ENCODE results near the gene MICAL2. TPM values are rescaled to one million over a fixed set of nuclear protein-coding genes. Genes with fewer than 3 reads are reported as not detected.
A peak's percentile ranks its signal among the peaks of the same experiment; 100 is the strongest.

The MICAL2 gene
- total RNA-seq, 1 experiment from 2014 or later: 37.4 TPM

- no TSS peak for BruUV-seq (replicated peaks)
- TF ChIP-seq POLR2AphosphoS5 (IDR thresholded peaks at IDR 0.05; ENCODE audit: low read depth, low read length) (no peak), ZBTB33 (IDR thresholded peaks at IDR 0.05; ENCODE audit: extremely low read depth, insufficient replicate concordance, low read length) (no peak), CBX3 (IDR thresholded peaks at IDR 0.05; ENCODE audit: low read depth) (no peak), TCF7L2 (IDR thresholded peaks at IDR 0.05; ENCODE audit: borderline replicate concordance, extremely low read depth, insufficient read depth, insufficient read length) (no peak), YY1 (IDR thresholded peaks at IDR 0.05; ENCODE audit: extremely low read depth, insufficient replicate concordance, low read depth, low read length) (no peak), ZNF274 (IDR thresholded peaks at IDR 0.05; ENCODE audit: low read depth, low read length) (no peak), MAX (IDR thresholded peaks at IDR 0.05) (no peak), FOSL1 (IDR thresholded peaks at IDR 0.05; ENCODE audit: low read depth) (no peak), CEBPB (IDR thresholded peaks at IDR 0.05; ENCODE audit: low read depth) (no peak), ELF1 (IDR thresholded peaks at IDR 0.05; ENCODE audit: borderline replicate concordance, low read depth) (no peak), EZH2phosphoT487 (IDR thresholded peaks at IDR 0.05; ENCODE audit: borderline replicate concordance) (no peak), SIN3A (IDR thresholded peaks at IDR 0.05; ENCODE audit: low read depth) (no peak), ZFX (IDR thresholded peaks at IDR 0.05) (no peak), SP1 (IDR thresholded peaks at IDR 0.05; ENCODE audit: low read depth) (no peak), EGR1 (IDR thresholded peaks at IDR 0.05; ENCODE audit: low read depth) (no peak), POLR2A (IDR thresholded peaks at IDR 0.05; ENCODE audit: borderline replicate concordance, extremely low read depth, insufficient read depth, insufficient read length) (no peak), JUND (IDR thresholded peaks at IDR 0.05) (no peak)
- TF ChIP-seq, protein P1, sequence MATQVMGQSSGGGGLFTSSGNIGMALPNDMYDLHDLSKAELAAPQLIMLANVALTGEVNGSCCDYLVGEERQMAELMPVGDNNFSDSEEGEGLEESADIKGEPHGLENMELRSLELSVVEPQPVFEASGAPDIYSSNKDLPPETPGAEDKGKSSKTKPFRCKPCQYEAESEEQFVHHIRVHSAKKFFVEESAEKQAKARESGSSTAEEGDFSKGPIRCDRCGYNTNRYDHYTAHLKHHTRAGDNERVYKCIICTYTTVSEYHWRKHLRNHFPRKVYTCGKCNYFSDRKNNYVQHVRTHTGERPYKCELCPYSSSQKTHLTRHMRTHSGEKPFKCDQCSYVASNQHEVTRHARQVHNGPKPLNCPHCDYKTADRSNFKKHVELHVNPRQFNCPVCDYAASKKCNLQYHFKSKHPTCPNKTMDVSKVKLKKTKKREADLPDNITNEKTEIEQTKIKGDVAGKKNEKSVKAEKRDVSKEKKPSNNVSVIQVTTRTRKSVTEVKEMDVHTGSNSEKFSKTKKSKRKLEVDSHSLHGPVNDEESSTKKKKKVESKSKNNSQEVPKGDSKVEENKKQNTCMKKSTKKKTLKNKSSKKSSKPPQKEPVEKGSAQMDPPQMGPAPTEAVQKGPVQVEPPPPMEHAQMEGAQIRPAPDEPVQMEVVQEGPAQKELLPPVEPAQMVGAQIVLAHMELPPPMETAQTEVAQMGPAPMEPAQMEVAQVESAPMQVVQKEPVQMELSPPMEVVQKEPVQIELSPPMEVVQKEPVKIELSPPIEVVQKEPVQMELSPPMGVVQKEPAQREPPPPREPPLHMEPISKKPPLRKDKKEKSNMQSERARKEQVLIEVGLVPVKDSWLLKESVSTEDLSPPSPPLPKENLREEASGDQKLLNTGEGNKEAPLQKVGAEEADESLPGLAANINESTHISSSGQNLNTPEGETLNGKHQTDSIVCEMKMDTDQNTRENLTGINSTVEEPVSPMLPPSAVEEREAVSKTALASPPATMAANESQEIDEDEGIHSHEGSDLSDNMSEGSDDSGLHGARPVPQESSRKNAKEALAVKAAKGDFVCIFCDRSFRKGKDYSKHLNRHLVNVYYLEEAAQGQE (IDR thresholded peaks at IDR 0.05; ENCODE audit: low read depth): no peak
- TF ChIP-seq, protein P2, sequence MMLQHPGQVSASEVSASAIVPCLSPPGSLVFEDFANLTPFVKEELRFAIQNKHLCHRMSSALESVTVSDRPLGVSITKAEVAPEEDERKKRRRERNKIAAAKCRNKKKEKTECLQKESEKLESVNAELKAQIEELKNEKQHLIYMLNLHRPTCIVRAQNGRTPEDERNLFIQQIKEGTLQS (IDR thresholded peaks at IDR 0.05): no peak
- peak overlapping the region; percentile 65 for H3K4me2 ChIP-seq (ENCODE audit: low read length)
- H3K9ac ChIP-seq (ENCODE audit: low read length): no peak overlapping the region
- RAD21 ChIA-PET (ENCODE audit: low non-redundant PET in 1 of 2, low total read pairs in 2 of 2, uncharacterized antibody in 2 of 2, unreplicated experiment in 2 of 2): interaction anchor here in 1 of 2 experiments (1.5 kb wide), 1 partner anchor 155 kb away, joined by 3 read pairs; no protein-coding TSS in a partner anchor
- H2AFZ ChIP-seq (ENCODE audit: low read depth, low read length, poor library complexity, severe bottlenecking): no peak overlapping the region
- POLR2A ChIA-PET: interaction anchor here (1.1 to 1.4 kb wide), 2 partner anchors 17 to 40 kb away, joined by 3 to 5 read pairs; partner anchors contain the start of gene MICAL2
- no peaks in the 10 kb centered on the region for H3K27me3 ChIP-seq (ENCODE audit: insufficient read depth, low read length)
- intact Hi-C loops (cut with micrococcal nuclease): no loop called here
- H3K4me1 ChIP-seq (ENCODE audit: control insufficient read depth in 1 of 2, insufficient read depth in 2 of 2, low read length in 2 of 2): peaks cover 19 to 49% of the 10 kb centered on the region in 2 experiments
- DNase-seq (ENCODE audit: low read depth, low spot score) (no peak), ATAC-seq (0 out of 2 replicates have a peak, but pooled peaks have one; percentile 13)
- H3K9me3 ChIP-seq (ENCODE audit: control insufficient read depth in 1 of 2, insufficient read depth in 1 of 2, low read depth in 1 of 2, low read length in 2 of 2): no peaks in the 10 kb centered on the region
- no peaks in the 10 kb centered on the region for H3K36me3 ChIP-seq (ENCODE audit: control insufficient read depth in 1 of 2, insufficient read depth in 2 of 2, low read length in 2 of 2)
- CTCF ChIA-PET: interaction anchor here (1.0 kb wide), 1 partner anchor 80 kb away, joined by 4 read pairs; no protein-coding TSS in a partner anchor
- H3K27ac ChIP-seq (ENCODE audit: low read depth, low read length): no peak overlapping the region
- H3K4me3 ChIP-seq (replicated peaks in 1 of 2; ENCODE audit: low read depth in 1 of 2, low read length in 2 of 2): no peak overlapping the region
- H4K20me1 ChIP-seq (ENCODE audit: insufficient read depth): no peaks in the 10 kb centered on the region
- peaks cover 7% of the 10 kb centered on the region; the same call in 1 of the 2 replicates for H3K79me2 ChIP-seq (ENCODE audit: insufficient read depth, low read length)
- no peaks in the 10 kb centered on the region for H3K9me2 ChIP-seq (ENCODE audit: insufficient read depth)
Observed at GRCh38 chr11:12127206-12127898, 17.0 kb downstream of the MICAL2 start.

All from HCT116 (cell line).